Mucosa of stomach (tissue), 1 donor: ENCODE results near the gene GPM6B.

Source experiments
- H3K27me3 ChIP-seq: one replicate; pipeline ENCODE4 v1.7.0; 2013; ENCODE audit warnings: mild to moderate bottlenecking, low read length; ENCODE audit not compliant: control insufficient read depth, insufficient read depth
- H3K36me3 ChIP-seq: one replicate; pipeline ENCODE4 v1.7.0; 2013; ENCODE audit warnings: low read length; ENCODE audit not compliant: control insufficient read depth, insufficient read depth
- H3K4me1 ChIP-seq: one replicate; pipeline ENCODE4 v1.7.0; 2013; ENCODE audit warnings: mild to moderate bottlenecking, low read length; ENCODE audit not compliant: control insufficient read depth, insufficient read depth
- H3K4me3 ChIP-seq: one replicate; pipeline ENCODE4 v1.7.0; 2013; ENCODE audit warnings: low read length
- H3K9ac ChIP-seq: one replicate; pipeline ENCODE4 v1.7.0; 2013; ENCODE audit warnings: mild to moderate bottlenecking, low read length, moderate library complexity
- H3K9me3 ChIP-seq: one replicate; pipeline ENCODE4 v1.7.0; 2013; ENCODE audit warnings: mild to moderate bottlenecking, low read length, moderate library complexity; ENCODE audit not compliant: control insufficient read depth
- donor health status: Pancreatic carcinoma.

Gene GPM6B

DNA sequence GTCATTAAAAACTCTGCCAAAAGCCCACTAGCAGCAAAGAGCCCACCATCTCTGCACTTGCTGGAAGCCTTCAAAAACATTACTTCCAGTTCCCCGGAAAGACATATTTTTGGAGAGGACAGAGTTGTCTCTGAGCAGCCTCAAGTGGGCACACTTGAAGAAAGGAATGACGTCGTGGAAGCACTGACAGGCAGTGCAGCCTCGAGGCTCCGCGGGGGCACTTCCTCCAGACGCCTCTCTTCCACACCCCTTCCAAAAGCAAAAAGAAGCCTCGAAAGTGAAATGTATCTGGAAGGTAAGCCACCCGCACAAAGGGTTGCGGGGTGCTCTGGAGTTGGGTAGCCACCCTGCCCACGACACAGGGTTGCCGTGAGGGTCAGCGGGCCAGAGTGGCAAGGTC, 56.5 kb downstream of the GPM6B start:
- Histone ChIP-seq H3K36me3 (no peaks in the 10 kb centered on the region), H3K27me3 (no peaks in the 10 kb centered on the region), H3K4me1 (peaks cover 7% of the 10 kb centered on the region), H3K4me3 (no peak overlapping the region), H3K9ac (no peak overlapping the region), H3K9me3 (no peaks in the 10 kb centered on the region)

- no peaks in the 10 kb centered on the region for H3K27me3 ChIP-seq
- no peak overlapping the region for H3K4me3 ChIP-seq
- H3K36me3 ChIP-seq: no peaks in the 10 kb centered on the region
- H3K9me3 ChIP-seq: no peaks in the 10 kb centered on the region
- H3K4me1 ChIP-seq: peaks cover under 1% of the 10 kb centered on the region
- no peak overlapping the region for H3K9ac ChIP-seq
Observed at GRCh38 chrX:13759152-13759718, 57.7 kb downstream of the GPM6B start.

DNA sequence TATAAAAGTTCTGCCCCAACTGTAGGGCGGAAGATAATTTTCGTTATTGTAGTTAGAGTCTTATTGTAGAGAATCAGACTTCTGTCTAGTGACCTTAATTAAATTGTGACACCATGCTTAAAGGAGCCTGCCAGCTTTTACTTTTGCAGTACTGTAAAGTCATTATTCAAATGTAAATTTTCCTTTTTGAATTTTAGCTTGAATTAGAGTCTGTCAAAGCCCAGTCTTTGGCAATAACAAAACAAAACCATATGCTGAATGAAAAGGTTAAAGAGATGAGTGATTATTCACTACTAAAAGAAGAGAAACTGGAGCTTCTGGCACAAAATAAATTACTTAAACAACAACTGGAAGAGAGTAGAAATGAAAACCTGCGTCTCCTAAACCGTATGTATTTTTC, 60.5 kb downstream of the GPM6B start:
- no peak overlapping the region for H3K4me3 ChIP-seq
- H3K9ac ChIP-seq: no peak overlapping the region
- no peaks in the 10 kb centered on the region for H3K4me1 ChIP-seq
- no peaks in the 10 kb centered on the region for H3K27me3 ChIP-seq
- no peaks in the 10 kb centered on the region for H3K9me3 ChIP-seq
- H3K36me3 ChIP-seq: no peaks in the 10 kb centered on the region

DNA sequence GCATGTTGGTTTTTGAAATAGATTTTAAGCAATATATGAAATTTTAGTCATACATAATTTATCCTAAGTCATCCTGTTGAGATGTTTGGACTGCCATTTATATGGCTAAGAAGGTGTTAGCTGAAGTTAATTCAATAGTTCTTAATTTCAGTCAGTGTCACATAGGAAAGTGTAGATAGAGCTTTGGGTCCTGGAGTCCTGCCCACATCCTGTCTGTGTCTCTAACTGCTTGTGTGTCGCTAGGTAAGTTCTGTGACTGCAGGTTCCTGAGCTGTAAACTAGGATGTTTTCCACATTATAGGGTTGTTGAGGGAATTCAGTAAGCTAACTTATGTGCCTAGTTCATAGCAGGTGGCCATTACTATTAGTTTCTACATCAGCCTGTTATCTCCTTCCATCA, 61.6 kb downstream of the GPM6B start:
- Histone ChIP-seq H3K9me3 (no peaks in the 10 kb centered on the region), H3K4me3 (no peak overlapping the region), H3K36me3 (no peaks in the 10 kb centered on the region), H3K27me3 (no peaks in the 10 kb centered on the region), H3K9ac (no peak overlapping the region), H3K4me1 (no peaks in the 10 kb centered on the region)

DNA sequence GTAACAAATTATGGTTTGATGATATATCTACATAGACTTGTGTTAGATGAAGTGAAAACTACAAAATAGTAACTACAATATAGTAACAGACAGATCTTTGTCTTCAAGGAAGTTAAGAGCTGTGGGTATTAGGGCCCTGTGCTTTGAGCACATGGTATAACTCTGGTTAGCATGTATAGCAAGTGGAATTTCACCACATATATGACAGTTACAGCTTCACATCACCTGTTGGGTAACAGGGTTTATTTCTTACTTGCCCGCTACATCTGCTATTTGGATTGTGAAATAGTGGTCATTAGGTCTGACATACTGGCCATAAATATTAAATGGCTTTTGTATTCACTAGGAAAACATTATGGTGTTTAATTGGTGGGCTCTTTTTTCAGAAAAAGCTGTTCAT, 62.1 kb downstream of the GPM6B start:
- H3K4me3 ChIP-seq: no peak overlapping the region
- no peaks in the 10 kb centered on the region for H3K27me3 ChIP-seq
- no peaks in the 10 kb centered on the region for H3K36me3 ChIP-seq
- no peaks in the 10 kb centered on the region for H3K4me1 ChIP-seq
- H3K9ac ChIP-seq: no peak overlapping the region
- no peaks in the 10 kb centered on the region for H3K9me3 ChIP-seq

DNA sequence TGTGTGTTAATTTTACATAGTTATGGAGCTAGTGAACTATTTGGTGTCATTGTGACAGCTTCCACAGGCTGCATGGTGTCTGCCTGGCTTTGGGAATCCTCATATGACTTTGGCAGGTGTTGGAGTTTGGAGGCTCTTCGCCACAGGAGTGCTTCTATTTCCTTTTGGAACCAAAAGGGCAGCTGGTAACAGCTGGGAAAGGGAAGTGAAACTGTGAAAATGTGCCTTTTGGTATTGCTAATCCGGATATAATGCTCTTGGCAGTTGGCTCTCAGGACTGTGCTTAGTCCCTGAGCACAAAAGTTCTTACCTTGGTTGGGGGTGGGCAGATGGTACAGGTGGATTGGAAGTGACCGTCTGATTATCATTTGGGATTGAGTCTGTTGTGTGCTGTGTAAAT, 64.2 kb downstream of the GPM6B start:
- no peaks in the 10 kb centered on the region for H3K9me3 ChIP-seq
- H3K4me1 ChIP-seq: no peaks in the 10 kb centered on the region
- H3K4me3 ChIP-seq: no peak overlapping the region
- no peaks in the 10 kb centered on the region for H3K27me3 ChIP-seq
- no peaks in the 10 kb centered on the region for H3K36me3 ChIP-seq
- H3K9ac ChIP-seq: no peak overlapping the region

GRCh38 chrX:13752141-13752540, 64.8 kb downstream of the GPM6B start:
- Histone ChIP-seq H3K9ac (no peak overlapping the region), H3K4me3 (no peak overlapping the region), H3K27me3 (no peaks in the 10 kb centered on the region), H3K9me3 (no peaks in the 10 kb centered on the region), H3K36me3 (no peaks in the 10 kb centered on the region), H3K4me1 (no peaks in the 10 kb centered on the region)

DNA sequence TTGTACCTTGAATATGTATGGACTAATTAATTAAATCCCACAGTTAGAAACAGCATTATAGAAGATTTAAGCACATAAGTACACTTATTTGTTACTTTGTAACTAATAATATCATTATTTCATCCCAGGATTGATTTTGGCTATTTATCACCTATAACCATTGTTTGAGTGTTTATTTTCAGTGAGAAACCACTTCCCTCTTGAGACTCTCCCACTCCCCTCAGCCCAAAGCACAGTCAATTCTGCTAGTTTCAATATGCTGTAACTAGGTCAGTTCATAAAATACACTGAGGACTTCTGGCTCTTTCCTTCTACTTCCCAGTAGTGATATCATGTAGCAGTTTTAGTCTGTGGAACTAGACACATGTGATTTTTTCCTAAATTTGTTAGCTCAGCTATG, 66.1 kb downstream of the GPM6B start:
- Histone ChIP-seq H3K9ac (no peak overlapping the region), H3K4me3 (no peak overlapping the region), H3K36me3 (no peaks in the 10 kb centered on the region), H3K9me3 (no peaks in the 10 kb centered on the region), H3K4me1 (no peaks in the 10 kb centered on the region), H3K27me3 (no peaks in the 10 kb centered on the region)

DNA sequence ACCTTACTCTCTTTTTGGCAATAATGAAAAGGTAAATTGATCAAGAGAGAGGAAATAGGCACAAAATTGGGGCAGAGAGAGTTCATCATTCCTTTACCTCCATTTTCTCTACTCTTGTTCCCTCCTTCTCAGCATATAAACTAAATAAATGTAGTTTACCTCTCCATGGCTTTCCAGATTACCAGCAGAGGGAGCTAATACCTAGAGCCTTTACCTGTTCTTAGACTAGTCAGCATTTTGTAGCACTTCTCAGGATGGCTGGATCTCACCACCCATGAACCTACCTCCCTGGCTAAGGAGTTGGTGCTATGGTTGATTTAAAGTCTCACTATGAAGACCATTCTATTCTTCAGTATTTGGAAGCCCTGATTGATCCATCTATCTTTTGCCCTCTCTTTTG, 66.7 kb downstream of the GPM6B start:
- no peak overlapping the region for H3K9ac ChIP-seq
- H3K4me1 ChIP-seq: no peaks in the 10 kb centered on the region
- no peaks in the 10 kb centered on the region for H3K36me3 ChIP-seq
- H3K27me3 ChIP-seq: no peaks in the 10 kb centered on the region
- H3K4me3 ChIP-seq: no peak overlapping the region
- H3K9me3 ChIP-seq: no peaks in the 10 kb centered on the region

DNA sequence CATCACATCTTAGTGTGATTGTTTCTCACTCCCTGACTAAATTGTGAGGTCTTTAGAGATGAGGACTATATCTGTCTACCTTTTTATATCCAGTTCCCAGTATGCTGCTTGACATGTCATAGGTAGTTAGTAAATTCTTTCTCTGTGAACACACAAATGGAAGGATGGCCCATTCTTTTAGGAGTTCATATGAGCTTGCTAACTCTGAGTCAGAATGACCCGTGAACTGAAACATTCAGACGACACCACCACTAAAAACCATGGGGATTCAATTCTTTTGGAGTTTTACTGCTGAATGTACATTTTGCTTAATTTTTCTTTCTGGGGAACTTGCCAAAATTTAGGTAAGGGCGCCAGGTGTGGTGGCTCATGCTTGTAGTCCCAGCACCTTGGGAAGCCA, 68.4 kb downstream of the GPM6B start:
- Histone ChIP-seq H3K27me3 (no peaks in the 10 kb centered on the region), H3K36me3 (no peaks in the 10 kb centered on the region), H3K4me3 (no peak overlapping the region), H3K9me3 (no peaks in the 10 kb centered on the region), H3K4me1 (no peaks in the 10 kb centered on the region), H3K9ac (no peak overlapping the region)

GRCh38 chrX:13747836-13748235, 69.1 kb downstream of the GPM6B start:
- Histone ChIP-seq H3K9me3 (no peaks in the 10 kb centered on the region), H3K4me3 (no peak overlapping the region), H3K9ac (no peak overlapping the region), H3K36me3 (no peaks in the 10 kb centered on the region), H3K27me3 (no peaks in the 10 kb centered on the region), H3K4me1 (no peaks in the 10 kb centered on the region)

- Histone ChIP-seq H3K36me3 (no peaks in the 10 kb centered on the region), H3K9ac (no peak overlapping the region), H3K4me1 (no peaks in the 10 kb centered on the region), H3K4me3 (no peak overlapping the region), H3K9me3 (no peaks in the 10 kb centered on the region), H3K27me3 (no peaks in the 10 kb centered on the region)
Observed at GRCh38 chrX:13742397-13743176, 74.3 kb downstream of the GPM6B start.
